CD4-positive, alpha-beta T cell treated with Interleukin-15 for 4 hours (primary cell): ENCODE data around the gene KLB.

ENCODE experiments used
- DNase-seq: peaks from one replicate; pipeline ENCODE4 v3.0.0-alpha.2; 2020; ENCODE audit warnings: low spot score

The KLB gene

DNA sequence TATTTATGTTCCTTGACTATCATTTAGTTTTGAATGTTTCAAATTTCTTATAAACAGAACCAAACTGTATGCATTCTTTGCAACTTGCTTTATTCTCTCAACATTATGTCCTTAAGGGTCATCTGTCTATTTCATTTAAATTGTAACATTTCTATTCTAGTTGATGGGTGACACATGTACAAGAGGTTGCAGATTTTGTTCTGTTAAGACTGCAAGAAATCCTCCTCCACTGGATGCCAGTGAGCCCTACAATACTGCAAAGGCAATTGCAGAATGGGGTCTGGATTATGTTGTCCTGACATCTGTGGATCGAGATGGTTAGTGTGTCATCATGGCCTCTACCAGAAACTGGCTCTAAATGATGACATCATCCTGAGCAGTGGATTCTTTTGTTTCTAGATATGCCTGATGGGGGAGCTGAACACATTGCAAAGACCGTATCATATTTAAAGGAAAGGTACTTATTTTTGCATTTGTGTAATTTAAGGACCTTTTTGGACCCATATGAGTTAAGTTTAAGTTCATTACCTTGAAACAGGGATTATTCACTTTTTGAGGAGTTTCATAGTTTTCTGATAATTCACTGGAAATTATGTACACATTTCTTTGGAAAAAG is 58.3 kb downstream of the KLB start:
- DNase-seq, result no peak

DNA sequence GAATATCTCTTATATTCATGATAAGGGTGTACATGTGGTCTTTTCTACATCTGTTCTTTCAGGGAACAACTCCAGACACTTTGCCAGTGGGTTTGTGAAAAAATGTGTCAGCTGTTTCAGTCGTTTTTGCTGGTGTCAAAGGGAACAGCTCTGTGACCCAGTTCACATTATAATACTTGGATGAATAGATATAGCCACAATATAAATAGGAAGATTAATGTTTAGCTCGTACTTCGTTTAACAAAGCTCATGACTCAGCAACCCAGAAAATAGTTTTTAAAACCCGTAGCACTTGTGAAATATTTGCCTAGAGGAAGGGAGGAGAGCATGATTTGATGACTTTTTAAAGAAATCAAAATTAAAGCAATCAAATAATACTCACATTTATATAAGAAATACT is 60.0 kb downstream of the KLB start:
- DNase-seq, result no peak

DNA sequence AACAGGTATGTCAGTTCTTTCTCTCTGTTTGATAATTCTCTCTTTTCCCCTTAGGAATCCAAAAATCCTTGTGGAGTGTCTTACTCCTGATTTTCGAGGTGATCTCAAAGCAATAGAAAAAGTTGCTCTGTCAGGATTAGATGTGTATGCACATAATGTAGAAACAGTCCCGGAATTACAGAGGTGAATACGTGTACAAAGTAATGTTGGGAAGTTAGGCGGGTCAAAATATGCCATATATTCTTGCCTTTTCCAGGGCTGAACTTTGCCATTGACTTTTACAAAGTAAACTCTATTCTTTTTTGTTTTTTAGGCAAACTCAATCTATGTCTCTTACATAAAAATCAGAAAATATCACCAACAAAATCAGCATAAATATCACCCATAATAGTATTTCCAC is 60.7 kb downstream of the KLB start:
- DNase-seq, result no peak

DNA sequence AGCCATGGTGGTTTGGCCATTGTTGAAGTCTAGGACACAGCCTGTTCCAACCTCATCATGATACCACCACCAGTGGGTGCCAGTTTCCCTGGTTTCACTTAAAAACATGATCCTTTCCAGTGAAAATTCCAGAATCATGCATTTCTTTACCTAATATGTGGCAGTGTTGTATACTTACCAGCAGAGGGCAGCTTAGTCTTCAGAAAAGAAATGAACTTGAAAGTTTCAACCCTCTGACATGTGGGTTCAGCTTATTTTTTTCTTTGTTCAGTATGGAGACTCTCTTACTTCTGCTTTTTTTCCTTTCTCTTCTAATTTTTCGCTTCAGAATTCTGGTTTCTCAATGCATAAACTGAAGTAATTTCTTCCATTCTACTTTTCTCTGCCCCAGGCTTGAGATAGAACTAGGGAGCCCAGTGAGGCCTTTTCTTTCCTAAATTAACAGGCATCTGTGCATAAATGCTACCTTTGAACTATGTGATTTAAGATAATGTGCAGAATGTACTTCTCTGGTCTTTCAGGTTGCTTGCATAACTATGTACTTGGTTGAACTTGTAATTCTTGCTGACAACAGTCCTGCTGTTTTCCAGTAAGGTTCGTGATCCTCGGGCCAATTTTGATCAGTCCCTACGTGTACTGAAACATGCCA is 62.8 kb downstream of the KLB start:
- DNase-seq, result peak; percentile 45

DNA sequence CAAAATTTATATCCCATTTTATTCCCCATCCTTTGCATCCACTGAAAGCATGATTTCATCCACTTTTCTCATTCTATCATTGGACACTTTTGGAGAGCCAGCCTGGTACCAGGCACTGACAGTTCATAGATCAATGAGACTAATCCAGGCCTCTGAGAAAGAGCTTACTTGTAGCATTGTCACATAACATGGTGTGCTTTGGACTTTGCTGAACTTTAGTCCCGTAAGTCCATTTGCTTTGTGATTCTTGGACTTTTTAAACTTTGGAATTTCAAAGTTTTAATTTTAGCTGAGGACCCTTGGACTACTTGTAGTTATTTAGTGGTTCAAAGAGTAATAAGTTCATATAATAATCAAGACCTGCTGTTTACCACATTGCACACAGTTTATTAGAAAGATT is 63.7 kb downstream of the KLB start:
- no peak for DNase-seq

DNA sequence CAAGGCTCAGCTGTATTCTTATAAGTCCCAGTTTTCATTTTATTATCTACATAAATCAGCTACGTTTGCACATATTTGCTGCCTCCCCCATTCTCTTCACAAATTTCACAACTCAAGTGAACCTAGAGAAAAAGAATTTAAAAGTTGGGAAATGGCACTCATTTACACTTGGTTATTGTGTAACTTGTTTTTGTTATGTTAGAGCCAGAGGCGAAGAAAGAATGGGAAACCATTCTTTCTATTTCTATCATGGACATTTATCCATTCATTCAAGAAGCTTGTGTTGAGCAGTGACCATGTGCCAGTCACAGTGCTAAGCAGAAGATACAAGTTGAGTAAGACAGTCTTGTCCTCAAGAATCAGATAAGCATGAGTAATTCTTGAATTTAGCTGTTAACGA is 65.7 kb downstream of the KLB start:
- DNase-seq, result no peak

DNA sequence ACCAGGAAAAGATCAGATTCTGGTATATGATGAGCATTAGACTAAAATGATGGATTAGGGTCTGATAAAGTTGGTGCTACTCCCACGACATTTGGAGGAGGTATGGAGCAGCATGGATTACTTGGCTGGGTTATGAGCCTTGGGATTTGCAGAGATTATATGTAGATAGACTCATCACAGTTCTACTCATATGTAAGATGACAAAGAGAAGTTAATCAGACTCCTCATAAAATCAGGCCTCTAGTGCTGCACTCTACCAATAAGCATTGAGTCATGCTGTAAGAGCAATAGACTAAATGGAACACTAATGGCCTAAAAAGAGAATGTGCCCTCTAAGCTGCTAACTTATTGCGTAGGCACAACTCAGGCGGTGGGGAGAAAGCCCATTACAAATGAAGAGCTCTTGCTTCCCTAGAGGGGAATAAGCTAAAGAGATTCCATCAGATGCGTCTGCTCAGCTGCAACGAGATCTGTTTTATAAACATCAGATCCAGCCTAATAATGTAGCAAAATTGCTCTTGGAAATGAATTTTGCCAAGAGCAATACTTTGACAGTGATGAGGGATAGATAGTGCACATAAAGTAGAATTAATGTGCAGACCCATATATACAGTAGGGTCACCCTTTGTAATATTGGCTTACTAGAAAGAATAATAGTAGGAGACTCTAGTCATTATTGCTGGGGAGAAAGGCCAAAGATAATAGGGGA is 69.6 kb downstream of the KLB start:
- DNase-seq, result no peak

DNA sequence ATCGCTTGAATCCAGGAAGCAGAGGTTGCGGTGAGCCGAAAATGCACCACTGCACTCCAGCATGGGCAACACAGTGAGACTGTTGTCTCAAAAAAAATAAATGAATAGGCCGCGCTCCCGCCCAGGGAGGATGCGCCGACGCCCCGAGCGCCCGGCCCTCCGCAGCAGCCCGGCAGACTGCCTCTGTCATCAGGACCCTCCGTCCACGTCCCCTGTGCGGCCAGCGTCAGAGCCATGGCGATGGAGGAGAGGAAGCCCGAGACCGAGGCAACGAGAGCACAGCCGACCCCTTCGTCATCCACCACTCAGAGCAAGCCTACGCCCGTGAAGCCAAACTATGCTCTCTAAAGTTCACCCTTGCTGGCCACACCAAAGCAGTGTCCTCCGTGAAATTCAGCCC is 73.5 kb downstream of the KLB start:
- DNase-seq, result no peak

DNA sequence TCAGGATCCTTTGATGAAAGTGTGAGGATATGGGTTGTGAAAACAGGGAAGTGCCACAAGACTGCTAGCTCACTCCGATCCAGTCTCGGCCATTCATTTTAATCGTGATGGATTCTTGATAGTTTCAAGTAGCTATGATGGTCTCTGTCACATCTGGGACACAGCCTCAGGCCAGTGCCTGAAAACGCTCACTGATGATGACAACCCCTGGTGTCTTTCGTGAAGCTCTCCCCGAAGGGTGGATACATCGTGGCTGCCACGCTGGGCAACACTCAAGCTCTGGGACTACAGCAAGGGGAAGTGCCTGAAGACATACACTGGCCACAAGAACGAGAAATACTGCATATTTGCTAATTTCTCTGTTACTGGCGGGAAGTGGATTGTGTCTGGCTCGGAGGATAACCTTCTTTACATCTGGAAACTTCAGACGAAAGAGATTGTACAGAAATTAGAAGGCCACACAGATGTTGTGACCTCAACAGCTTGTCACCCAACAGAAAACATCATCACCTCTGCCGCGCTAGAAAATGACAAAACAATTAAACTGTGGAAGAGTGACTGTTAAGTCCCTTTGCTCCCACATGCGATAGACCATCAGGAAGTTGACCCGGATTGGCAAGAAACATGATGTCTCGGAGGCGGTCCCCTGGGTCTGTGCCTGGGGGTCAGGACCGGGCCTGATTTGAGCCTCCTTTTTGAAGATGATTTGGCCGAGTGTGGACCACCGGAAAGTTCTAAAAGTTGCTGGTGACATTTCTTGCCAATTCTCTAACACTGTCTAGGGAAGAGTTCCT is 74.4 kb downstream of the KLB start:
- no peak for DNase-seq

DNA sequence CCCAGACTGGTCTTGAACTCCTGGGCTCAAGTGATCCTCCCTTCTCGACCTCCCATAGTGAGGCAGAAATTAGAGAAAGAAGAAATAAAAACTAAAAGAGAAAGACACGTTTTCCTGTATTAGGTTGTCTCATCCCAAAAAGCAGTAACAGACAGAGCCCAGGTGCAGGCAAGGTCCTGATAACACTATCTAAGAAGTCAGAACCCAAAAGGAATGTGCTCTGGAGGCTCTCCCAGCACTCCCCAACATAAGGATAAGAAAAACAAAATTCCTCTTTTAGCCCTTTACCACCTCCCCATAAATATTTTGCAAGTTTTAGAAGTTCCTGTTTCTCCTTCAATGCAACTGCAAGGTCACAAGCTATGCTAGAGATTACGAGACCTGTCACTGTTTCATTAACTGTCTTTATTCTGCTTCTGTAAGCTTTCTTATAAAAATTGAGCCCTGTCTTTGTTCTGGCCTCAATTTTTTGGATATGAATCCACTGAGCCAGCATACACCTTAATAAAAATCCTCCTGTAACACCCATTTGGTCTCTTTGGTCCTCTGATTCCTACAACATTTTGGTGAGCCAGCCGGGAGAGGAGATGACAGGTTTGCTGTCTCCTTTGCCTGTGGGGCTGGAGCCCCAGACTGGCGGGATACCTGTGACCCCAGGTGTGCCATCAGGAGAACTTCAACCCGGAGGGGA is 78.0 kb downstream of the KLB start:
- DNase-seq, result no peak

DNA sequence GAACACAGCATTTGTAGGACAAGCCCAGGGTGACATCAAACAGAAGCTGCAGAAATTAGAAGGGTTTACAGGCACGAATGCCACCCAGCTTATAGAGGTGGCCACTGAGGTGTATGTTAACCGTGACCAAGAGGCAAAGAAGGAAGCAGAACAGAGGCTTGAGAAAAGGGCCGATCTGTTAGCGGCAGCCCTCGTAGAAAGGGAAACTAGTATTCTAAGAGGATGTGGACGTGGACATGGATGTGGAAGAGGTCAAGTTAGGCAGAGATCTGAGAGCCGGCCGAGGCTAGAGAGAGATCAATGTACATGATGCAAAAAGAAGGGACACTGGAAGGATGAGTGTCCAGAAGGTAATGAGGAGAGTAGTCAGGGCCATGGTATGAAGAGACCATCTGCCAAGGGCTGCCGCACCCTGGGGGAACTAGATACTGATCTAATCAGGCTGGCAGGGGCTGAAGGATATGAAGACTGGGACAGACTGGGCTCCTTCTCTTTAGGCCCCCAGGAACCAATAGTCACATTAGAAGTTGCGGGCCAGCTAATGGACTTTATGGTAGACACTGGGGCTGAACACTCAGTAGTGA is 79.6 kb downstream of the KLB start:
- no peak for DNase-seq

DNA sequence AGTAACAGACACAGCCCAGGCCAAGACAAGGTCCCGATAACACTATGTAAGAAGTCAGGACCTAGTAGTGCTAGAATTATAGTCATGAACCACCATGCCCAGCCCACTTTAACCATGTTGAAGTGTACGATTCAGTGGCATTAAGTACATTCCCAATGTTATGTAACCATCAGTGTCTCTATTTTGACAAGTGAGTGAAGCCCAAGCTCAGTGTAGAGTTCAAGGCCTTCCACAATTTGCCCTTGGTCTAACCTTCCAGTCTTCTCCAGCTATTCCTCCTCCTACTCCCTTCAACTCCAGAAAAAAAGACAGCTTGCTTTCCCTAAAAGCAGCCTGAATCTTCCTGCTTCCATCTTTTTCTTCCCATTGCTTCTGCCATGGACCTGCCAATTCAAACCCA is 83.6 kb downstream of the KLB start:
- DNase-seq, result no peak

DNA sequence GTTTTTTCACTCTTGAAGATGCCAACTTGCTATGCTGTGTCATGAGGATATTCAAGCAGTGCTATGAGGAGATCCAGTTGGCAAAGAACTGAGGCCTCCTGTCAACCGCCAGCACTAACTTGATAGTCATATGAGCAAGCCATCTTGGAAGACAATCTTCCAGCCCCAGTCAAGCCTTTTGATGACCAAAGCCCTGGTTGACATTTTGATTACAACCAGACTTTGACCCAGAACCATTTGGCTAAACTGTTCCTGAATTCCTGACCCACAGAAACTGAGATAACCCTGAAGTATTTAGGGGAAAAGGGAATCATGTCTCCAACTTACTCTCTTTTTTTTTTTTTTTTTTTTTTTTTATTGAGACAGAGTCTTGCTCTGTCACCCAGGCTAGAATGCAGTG is 87.6 kb downstream of the KLB start:
- no peak for DNase-seq

DNA sequence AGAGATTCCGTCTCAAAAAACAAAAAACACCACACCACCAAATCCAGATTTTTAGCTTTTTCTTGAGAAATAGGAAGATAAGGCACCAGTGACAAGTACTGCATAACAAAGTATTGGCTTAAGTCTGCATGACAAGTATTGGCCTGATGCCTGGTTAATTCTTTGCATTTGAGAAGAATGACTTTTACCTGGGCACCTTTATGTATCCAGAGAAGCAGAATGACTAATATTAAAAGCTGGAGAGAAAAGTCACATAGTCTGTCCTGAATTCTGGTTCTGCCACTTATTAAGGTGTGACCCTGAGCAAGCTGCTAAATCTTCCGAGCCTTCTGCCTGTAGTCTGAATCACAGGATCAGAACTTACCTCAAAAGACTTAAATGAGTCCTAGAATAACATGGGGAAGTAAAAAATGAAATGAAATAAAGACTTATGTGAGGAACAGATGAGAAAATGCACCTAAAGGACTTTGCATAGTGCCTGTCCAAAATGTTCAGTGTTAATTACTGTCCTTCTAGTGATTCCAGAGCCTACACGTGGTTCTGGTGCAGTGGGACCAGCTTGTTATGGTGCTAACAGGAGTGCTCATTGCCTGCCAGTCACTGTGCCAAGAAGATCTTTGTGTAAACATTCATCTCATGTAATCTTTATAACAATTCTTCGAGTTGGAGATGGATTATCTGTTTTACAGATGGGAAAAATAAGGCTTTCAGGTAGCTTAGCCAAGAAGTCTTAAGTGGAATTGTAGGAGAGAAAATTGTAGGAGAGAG is 88.9 kb downstream of the KLB start:
- DNase-seq, result no peak

DNA sequence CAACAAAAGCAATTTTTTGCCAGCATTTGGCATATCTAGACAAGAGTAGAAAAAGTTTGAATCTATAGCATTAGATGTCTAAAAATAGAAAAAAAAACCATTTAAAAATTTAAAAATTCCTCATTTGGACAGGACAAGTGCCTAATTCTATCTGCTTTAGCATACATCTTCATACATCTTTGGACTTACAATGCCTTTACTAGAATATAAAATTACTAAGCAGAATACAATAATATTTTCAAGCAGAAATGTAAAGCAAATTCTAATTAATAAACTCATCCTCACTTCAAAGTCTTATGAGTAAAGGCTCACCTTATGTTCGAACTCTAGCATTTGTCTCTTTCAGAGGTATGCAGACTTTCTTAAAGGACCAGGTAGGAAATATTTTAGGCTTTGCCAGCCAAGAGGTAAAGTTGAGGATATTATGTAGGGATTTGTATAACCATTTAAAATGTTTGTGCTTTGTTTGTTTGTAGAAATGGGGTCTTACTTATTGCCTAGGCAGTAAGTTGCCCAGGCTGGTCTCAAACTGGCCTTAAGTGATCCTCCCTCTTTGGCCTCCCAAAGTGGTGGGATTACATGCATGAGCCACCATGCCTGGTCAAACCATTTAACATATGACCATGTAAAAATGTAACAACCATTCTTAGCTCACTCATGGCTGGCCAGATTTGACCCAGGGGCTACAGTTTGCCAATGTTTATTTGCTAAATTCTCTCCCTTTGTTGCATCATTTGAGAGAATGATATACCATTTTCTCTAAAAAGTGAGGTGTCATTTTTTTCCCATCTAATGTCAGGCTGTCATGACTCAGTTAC is 91.4 kb downstream of the KLB start:
- DNase-seq, result no peak

DNA sequence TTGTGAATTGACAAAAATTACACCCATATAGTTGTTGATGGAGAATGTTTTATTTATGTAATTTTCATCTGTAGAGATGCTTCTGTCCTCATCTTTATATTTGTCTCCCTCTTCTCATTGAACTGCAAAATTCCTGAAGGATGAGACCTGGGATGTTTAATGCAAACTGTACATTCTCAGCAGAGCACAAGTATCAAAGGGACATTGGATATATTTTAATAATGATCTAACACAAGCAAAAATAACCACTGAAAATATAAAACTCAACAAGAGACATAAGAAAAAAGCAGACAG is 91.9 kb downstream of the KLB start:
- DNase-seq, result no peak
